ENCODE measurements around the gene CCDC197. TPM values are rescaled to one million over a fixed set of nuclear protein-coding genes. Genes with fewer than 3 reads are reported as not detected.

CCDC197 gene
- total RNA-seq, 1 donor from 2014 or later, result not detected

GRCh38 chr14:93954900-93955849, 41.9 kb upstream of the CCDC197 start:
- H3K4me1 Mint-ChIP-seq (ENCODE audit: unreplicated experiment), result peaks cover 10% of the 10 kb centered on the region
- DNase-seq (ENCODE audit: low spot score), result no peak
- H3K27ac Mint-ChIP-seq (ENCODE audit: unreplicated experiment), result no peak overlapping the region
- no peaks in the 10 kb centered on the region for H3K9me3 Mint-ChIP-seq (ENCODE audit: unreplicated experiment)
- TF ChIP-seq CTCF (IDR thresholded peaks at IDR 0.05; ENCODE audit: unreplicated experiment), result no peak
- H3K4me3 Mint-ChIP-seq (ENCODE audit: unreplicated experiment), result no peak overlapping the region
- no peaks in the 10 kb centered on the region for H3K36me3 Mint-ChIP-seq (ENCODE audit: low read depth, unreplicated experiment)
- H3K27me3 Mint-ChIP-seq (ENCODE audit: unreplicated experiment), result peaks cover 5% of the 10 kb centered on the region

GRCh38 chr14:93955850-93956481, 41.1 kb upstream of the CCDC197 start:
- no peak for TF ChIP-seq CTCF (IDR thresholded peaks at IDR 0.05; ENCODE audit: unreplicated experiment)
- Mint-ChIP-seq H3K36me3 (ENCODE audit: low read depth, unreplicated experiment) (no peaks in the 10 kb centered on the region), H3K9me3 (ENCODE audit: unreplicated experiment) (no peaks in the 10 kb centered on the region), H3K27ac (ENCODE audit: unreplicated experiment) (no peak overlapping the region), H3K4me3 (ENCODE audit: unreplicated experiment) (no peak overlapping the region), H3K27me3 (ENCODE audit: unreplicated experiment) (peaks cover 5% of the 10 kb centered on the region), H3K4me1 (ENCODE audit: unreplicated experiment) (peaks cover 10% of the 10 kb centered on the region)
- no peak for DNase-seq (ENCODE audit: low spot score)

DNA sequence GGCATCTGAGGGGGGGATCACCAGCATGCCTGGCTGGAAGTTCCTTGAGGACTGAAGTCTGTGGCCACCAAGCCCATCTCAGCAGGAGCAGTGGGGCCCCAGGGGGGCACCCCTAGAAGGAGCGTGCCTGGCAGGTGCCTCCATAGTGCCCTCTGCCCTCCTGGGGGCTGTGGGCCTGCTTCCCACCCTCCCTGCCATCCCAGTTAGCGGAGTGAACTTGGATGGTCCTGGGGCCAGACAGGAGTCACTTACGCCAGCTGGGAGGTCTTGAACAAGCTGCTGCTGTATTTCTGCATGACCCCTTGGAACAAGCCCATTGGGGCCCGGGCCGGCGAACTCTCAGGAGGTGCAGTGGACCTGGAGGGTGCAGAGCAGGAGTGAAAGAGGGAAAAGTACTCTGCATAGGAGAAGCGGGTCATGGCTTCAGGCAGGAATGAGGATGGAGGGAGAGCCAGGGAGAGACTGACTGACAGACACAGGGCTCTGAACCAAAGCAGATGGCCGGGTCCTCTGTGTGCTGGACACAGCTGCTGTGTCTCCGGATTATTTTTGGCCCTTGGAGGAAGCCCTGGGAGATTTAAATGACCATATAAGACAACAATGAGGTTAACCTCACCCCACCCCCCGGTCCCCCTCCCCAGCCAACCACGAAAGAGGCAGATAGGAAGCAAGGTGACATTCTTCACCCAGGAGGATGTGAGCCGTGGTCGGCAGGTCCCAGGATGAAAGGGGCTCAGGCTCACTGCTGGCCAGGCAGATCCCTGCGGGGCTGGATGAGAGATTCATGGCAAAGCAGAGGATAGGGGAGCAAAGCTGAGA, 40.4 kb upstream of the CCDC197 start:
- peaks cover 16% of the 10 kb centered on the region for H3K4me1 Mint-ChIP-seq (ENCODE audit: unreplicated experiment)
- H3K27ac Mint-ChIP-seq (ENCODE audit: unreplicated experiment), result no peak overlapping the region
- DNase-seq (ENCODE audit: low spot score), result no peak

GRCh38 chr14:93957333-93957710, 39.8 kb upstream of the CCDC197 start:
- no peak overlapping the region for H3K4me3 Mint-ChIP-seq (ENCODE audit: unreplicated experiment)
- TF ChIP-seq CTCF (IDR thresholded peaks at IDR 0.05; ENCODE audit: unreplicated experiment), result no peak
- no peaks in the 10 kb centered on the region for H3K36me3 Mint-ChIP-seq (ENCODE audit: low read depth, unreplicated experiment)
- H3K4me1 Mint-ChIP-seq (ENCODE audit: unreplicated experiment), result peaks cover 18% of the 10 kb centered on the region
- no peak overlapping the region for H3K27ac Mint-ChIP-seq (ENCODE audit: unreplicated experiment)
- H3K27me3 Mint-ChIP-seq (ENCODE audit: unreplicated experiment), result peaks cover 5% of the 10 kb centered on the region
- H3K9me3 Mint-ChIP-seq (ENCODE audit: unreplicated experiment), result no peaks in the 10 kb centered on the region
- no peak for DNase-seq (ENCODE audit: low spot score)

More for the DNA sequence above, 40.4 kb upstream of the CCDC197 start:
- Mint-ChIP-seq H3K4me3 (ENCODE audit: unreplicated experiment) (no peak overlapping the region), H3K36me3 (ENCODE audit: low read depth, unreplicated experiment) (no peaks in the 10 kb centered on the region), H3K9me3 (ENCODE audit: unreplicated experiment) (no peaks in the 10 kb centered on the region), H3K27me3 (ENCODE audit: unreplicated experiment) (peaks cover 5% of the 10 kb centered on the region)
- no peak for TF ChIP-seq CTCF (IDR thresholded peaks at IDR 0.05; ENCODE audit: unreplicated experiment)

Measured in endothelial cell (in vitro differentiated cells).